ENCODE data around the gene SLC6A19.

SLC6A19 gene

GRCh38 chr5:1216211-1216917 is 15.0 kb downstream of the SLC6A19 start:
- Histone ChIP-seq H3K9me3 (ENCODE audit: insufficient read depth, low read length) (no peaks in the 10 kb centered on the region), H3K4me3 (ENCODE audit: low read length) (no peak overlapping the region), H3K36me3 (replicated peaks; ENCODE audit: low read depth, low read length) (no peaks in the 10 kb centered on the region), H3K79me2 (ENCODE audit: low read length) (no peaks in the 10 kb centered on the region), H4K20me1 (ENCODE audit: insufficient read depth, low read length) (no peaks in the 10 kb centered on the region), H3K9ac (ENCODE audit: low read length) (no peak overlapping the region), H3K27me3 (ENCODE audit: low read depth, low read length) (no peaks in the 10 kb centered on the region), H3K27ac (ENCODE audit: low read length) (no peak overlapping the region), H2AFZ (ENCODE audit: low read depth, low read length) (no peak overlapping the region), H3K4me1 (ENCODE audit: low read length) (no peaks in the 10 kb centered on the region), H3K4me2 (ENCODE audit: low read length) (no peak overlapping the region)
- TF ChIP-seq CTCF (IDR thresholded peaks at IDR 0.05; ENCODE audit: low read depth, low read length) = no peak
- TF ChIP-seq EZH2phosphoT487 (IDR thresholded peaks at IDR 0.05; ENCODE audit: low read depth) = no peak

GRCh38 chr5:1216918-1217295 is 15.5 kb downstream of the SLC6A19 start:
- no peaks in the 10 kb centered on the region for H3K9me3 ChIP-seq (ENCODE audit: insufficient read depth, low read length)
- no peak overlapping the region for H3K4me2 ChIP-seq (ENCODE audit: low read length)
- no peaks in the 10 kb centered on the region for H3K4me1 ChIP-seq (ENCODE audit: low read length)
- no peaks in the 10 kb centered on the region for H4K20me1 ChIP-seq (ENCODE audit: insufficient read depth, low read length)
- TF ChIP-seq CTCF (IDR thresholded peaks at IDR 0.05; ENCODE audit: low read depth, low read length) = no peak
- TF ChIP-seq EZH2phosphoT487 (IDR thresholded peaks at IDR 0.05; ENCODE audit: low read depth) = no peak
- H3K27ac ChIP-seq (ENCODE audit: low read length) = no peak overlapping the region
- no peaks in the 10 kb centered on the region for H3K27me3 ChIP-seq (ENCODE audit: low read depth, low read length)
- no peaks in the 10 kb centered on the region for H3K79me2 ChIP-seq (ENCODE audit: low read length)
- no peak overlapping the region for H3K9ac ChIP-seq (ENCODE audit: low read length)
- H2AFZ ChIP-seq (ENCODE audit: low read depth, low read length) = no peak overlapping the region
- no peak overlapping the region for H3K4me3 ChIP-seq (ENCODE audit: low read length)
- no peaks in the 10 kb centered on the region for H3K36me3 ChIP-seq (replicated peaks; ENCODE audit: low read depth, low read length)

GRCh38 chr5:1217596-1218206 is 16.3 kb downstream of the SLC6A19 start:
- Histone ChIP-seq H3K79me2 (ENCODE audit: low read length) (no peaks in the 10 kb centered on the region), H3K9me3 (ENCODE audit: insufficient read depth, low read length) (no peaks in the 10 kb centered on the region), H4K20me1 (ENCODE audit: insufficient read depth, low read length) (no peaks in the 10 kb centered on the region), H3K4me2 (ENCODE audit: low read length) (no peak overlapping the region), H3K4me1 (ENCODE audit: low read length) (no peaks in the 10 kb centered on the region), H3K27ac (ENCODE audit: low read length) (no peak overlapping the region), H2AFZ (ENCODE audit: low read depth, low read length) (no peak overlapping the region), H3K9ac (ENCODE audit: low read length) (no peak overlapping the region), H3K27me3 (ENCODE audit: low read depth, low read length) (no peaks in the 10 kb centered on the region), H3K36me3 (replicated peaks; ENCODE audit: low read depth, low read length) (no peaks in the 10 kb centered on the region), H3K4me3 (ENCODE audit: low read length) (no peak overlapping the region)
- TF ChIP-seq CTCF (IDR thresholded peaks at IDR 0.05; ENCODE audit: low read depth, low read length) = no peak

- H3K9me3 ChIP-seq (ENCODE audit: insufficient read depth, low read length) = no peaks in the 10 kb centered on the region
- H3K4me2 ChIP-seq (ENCODE audit: low read length) = no peak overlapping the region
- no peak overlapping the region for H3K4me3 ChIP-seq (ENCODE audit: low read length)
- H3K27ac ChIP-seq (ENCODE audit: low read length) = no peak overlapping the region
- no peaks in the 10 kb centered on the region for H4K20me1 ChIP-seq (ENCODE audit: insufficient read depth, low read length)
- H3K36me3 ChIP-seq (replicated peaks; ENCODE audit: low read depth, low read length) = no peaks in the 10 kb centered on the region
- TF ChIP-seq EZH2phosphoT487 (IDR thresholded peaks at IDR 0.05; ENCODE audit: low read depth) (no peak), CTCF (IDR thresholded peaks at IDR 0.05; ENCODE audit: low read depth, low read length) (no peak)
- H3K4me1 ChIP-seq (ENCODE audit: low read length) = no peaks in the 10 kb centered on the region
- no peaks in the 10 kb centered on the region for H3K27me3 ChIP-seq (ENCODE audit: low read depth, low read length)
- H3K9ac ChIP-seq (ENCODE audit: low read length) = no peak overlapping the region
- no peaks in the 10 kb centered on the region for H3K79me2 ChIP-seq (ENCODE audit: low read length)
- H2AFZ ChIP-seq (ENCODE audit: low read depth, low read length) = no peak overlapping the region
These were observed 17.1 kb downstream of the SLC6A19 start for GRCh38 chr5:1218351-1219080.

All from OCI-LY3 (cell line).